GM21515 (cell line): ENCODE results near the gene GINS1.

Source experiments
- ATAC-seq: cut with Tn5 transposase; IDR thresholded peaks from one replicate; pipeline ENCODE4 v1.9.1; 2021; ENCODE audit not compliant: unreplicated experiment

GINS1 gene

GRCh38 chr20:25476106-25477013 is 68.9 kb downstream of the GINS1 start:
- no peak for ATAC-seq

- ATAC-seq: no peak
These were observed 69.8 kb downstream of the GINS1 start for GRCh38 chr20:25477014-25477882.

- ATAC-seq: no peak
These were observed 71.6 kb downstream of the GINS1 start for GRCh38 chr20:25478889-25479568.

- no peak for ATAC-seq
These were observed 72.2 kb downstream of the GINS1 start for GRCh38 chr20:25479638-25480037.

- no peak for ATAC-seq
These were observed 72.7 kb downstream of the GINS1 start for GRCh38 chr20:25480156-25480555.

GRCh38 chr20:25480797-25481196 is 73.3 kb downstream of the GINS1 start:
- ATAC-seq: no peak

GRCh38 chr20:25481235-25481917 is 73.9 kb downstream of the GINS1 start:
- ATAC-seq: no peak

GRCh38 chr20:25481918-25482253 is 74.4 kb downstream of the GINS1 start:
- ATAC-seq: no peak

- no peak for ATAC-seq
These were observed 76.1 kb downstream of the GINS1 start for GRCh38 chr20:25483431-25484132.

- no peak for ATAC-seq
These were observed 76.9 kb downstream of the GINS1 start for GRCh38 chr20:25484224-25484846.

GRCh38 chr20:25484911-25485511 is 77.5 kb downstream of the GINS1 start:
- no peak for ATAC-seq

- no peak for ATAC-seq
These were observed 78.4 kb downstream of the GINS1 start for GRCh38 chr20:25485872-25486271.

GRCh38 chr20:25486377-25486776 is 78.9 kb downstream of the GINS1 start:
- no peak for ATAC-seq

- no peak for ATAC-seq
These were observed 79.8 kb downstream of the GINS1 start for GRCh38 chr20:25487306-25487705.

- ATAC-seq: no peak
These were observed 80.5 kb downstream of the GINS1 start for GRCh38 chr20:25487975-25488374.

- ATAC-seq: no peak
These were observed 81.9 kb downstream of the GINS1 start for GRCh38 chr20:25489221-25489871.

GRCh38 chr20:25490656-25491445 is 83.4 kb downstream of the GINS1 start:
- no peak for ATAC-seq

- ATAC-seq: no peak
These were observed 84.1 kb downstream of the GINS1 start for GRCh38 chr20:25491446-25492038.
